ENCODE measurements around the gene DENND10.
A peak's percentile ranks its signal among the peaks of the same experiment; 100 is the strongest.

Gene DENND10

DNA sequence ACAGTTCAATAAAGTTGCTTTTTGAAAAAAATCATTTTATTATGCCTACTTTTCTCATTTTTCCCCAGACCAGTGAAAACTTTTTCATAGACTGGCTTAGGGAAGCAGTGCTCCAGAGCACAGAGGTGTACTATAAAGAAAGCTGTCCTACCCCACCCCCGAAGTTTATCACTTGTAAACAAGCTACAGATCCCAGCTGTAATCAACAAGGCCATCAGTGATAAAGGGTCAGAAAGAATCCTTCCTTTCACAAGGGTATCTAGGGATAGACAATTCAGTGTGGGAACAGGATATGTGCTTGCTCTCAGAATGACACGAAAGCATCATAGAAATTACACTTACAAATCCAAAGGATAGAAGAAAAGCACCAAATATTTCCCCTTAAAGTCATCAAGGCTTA, 70.2 kb downstream of the DENND10 start:
- Histone ChIP-seq H3K9ac (ENCODE audit: low read length) (no peak overlapping the region), H3K27me3 (ENCODE audit: low read length) (no peaks in the 10 kb centered on the region), H4K20me1 (ENCODE audit: low read depth, low read length) (no peaks in the 10 kb centered on the region), H3K9me3 (ENCODE audit: insufficient read depth, low read length) (no peaks in the 10 kb centered on the region), H3F3A (ENCODE audit: insufficient read depth) (peaks cover 6% of the 10 kb centered on the region), H3K9me2 (replicated peaks; ENCODE audit: insufficient read depth, low read length) (no peaks in the 10 kb centered on the region), H3K27ac (ENCODE audit: low read depth, low read length) (no peak overlapping the region), H3K79me2 (ENCODE audit: insufficient read depth, low read length) (peaks cover 44% of the 10 kb centered on the region), H3K36me3 (ENCODE audit: low read length) (peaks cover 14% of the 10 kb centered on the region; the same call in 1 of the 2 replicates), H3K4me2 (ENCODE audit: low read depth, low read length, poor library complexity, severe bottlenecking) (no peak overlapping the region), H3K4me3 (ENCODE audit: insufficient read depth, low read length, poor library complexity, severe bottlenecking) (no peak overlapping the region), H2AFZ (ENCODE audit: low read depth, low read length, severe bottlenecking) (no peak overlapping the region)
- TF ChIP-seq, protein P1, sequence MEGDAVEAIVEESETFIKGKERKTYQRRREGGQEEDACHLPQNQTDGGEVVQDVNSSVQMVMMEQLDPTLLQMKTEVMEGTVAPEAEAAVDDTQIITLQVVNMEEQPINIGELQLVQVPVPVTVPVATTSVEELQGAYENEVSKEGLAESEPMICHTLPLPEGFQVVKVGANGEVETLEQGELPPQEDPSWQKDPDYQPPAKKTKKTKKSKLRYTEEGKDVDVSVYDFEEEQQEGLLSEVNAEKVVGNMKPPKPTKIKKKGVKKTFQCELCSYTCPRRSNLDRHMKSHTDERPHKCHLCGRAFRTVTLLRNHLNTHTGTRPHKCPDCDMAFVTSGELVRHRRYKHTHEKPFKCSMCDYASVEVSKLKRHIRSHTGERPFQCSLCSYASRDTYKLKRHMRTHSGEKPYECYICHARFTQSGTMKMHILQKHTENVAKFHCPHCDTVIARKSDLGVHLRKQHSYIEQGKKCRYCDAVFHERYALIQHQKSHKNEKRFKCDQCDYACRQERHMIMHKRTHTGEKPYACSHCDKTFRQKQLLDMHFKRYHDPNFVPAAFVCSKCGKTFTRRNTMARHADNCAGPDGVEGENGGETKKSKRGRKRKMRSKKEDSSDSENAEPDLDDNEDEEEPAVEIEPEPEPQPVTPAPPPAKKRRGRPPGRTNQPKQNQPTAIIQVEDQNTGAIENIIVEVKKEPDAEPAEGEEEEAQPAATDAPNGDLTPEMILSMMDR (IDR thresholded peaks at IDR 0.05; ENCODE audit: insufficient read depth, low read length, poor library complexity, severe bottlenecking) = no peak
- TF ChIP-seq EZH2phosphoT487 (conservative IDR thresholded peaks at IDR 0.05; ENCODE audit: low read length) = no peak

DNA sequence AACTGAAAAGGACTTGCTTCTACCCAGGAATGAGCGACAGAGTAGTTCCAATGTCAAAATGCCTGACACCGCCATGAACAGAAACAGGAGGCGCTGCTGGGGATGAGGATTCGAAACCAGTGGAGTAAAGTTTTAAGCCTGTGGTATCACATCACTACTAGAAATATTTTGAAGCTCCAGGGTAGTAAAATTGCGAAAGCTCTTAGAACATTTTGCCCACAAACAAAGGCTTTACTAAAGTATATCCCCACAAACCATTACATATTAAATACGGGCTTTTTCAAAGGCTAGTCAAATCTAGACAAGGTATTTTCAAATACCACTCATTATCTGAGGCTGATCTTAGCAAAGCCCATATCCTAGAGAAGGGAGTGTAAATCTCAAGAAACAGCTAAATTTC, 72.3 kb downstream of the DENND10 start:
- H3F3A ChIP-seq (ENCODE audit: insufficient read depth) = no peaks in the 10 kb centered on the region; the same call in 1 of the 2 replicates
- no peaks in the 10 kb centered on the region for H3K9me3 ChIP-seq (ENCODE audit: insufficient read depth, low read length)
- H3K4me3 ChIP-seq (ENCODE audit: insufficient read depth, low read length, poor library complexity, severe bottlenecking) = no peak overlapping the region
- H3K9me2 ChIP-seq (replicated peaks; ENCODE audit: insufficient read depth, low read length) = no peaks in the 10 kb centered on the region
- H3K4me2 ChIP-seq (ENCODE audit: low read depth, low read length, poor library complexity, severe bottlenecking) = no peak overlapping the region
- H3K27ac ChIP-seq (ENCODE audit: low read depth, low read length) = no peak overlapping the region
- H3K36me3 ChIP-seq (ENCODE audit: low read length) = peaks cover 14% of the 10 kb centered on the region; the same call in 1 of the 2 replicates
- peaks cover 44% of the 10 kb centered on the region for H3K79me2 ChIP-seq (ENCODE audit: insufficient read depth, low read length)
- H3K9ac ChIP-seq (ENCODE audit: low read length) = 0 out of 2 replicates have a peak overlapping the region, but pooled peaks have one; percentile 87
- TF ChIP-seq, protein P1 (IDR thresholded peaks at IDR 0.05; ENCODE audit: insufficient read depth, low read length, poor library complexity, severe bottlenecking) = no peak
- no peak for TF ChIP-seq EZH2phosphoT487 (conservative IDR thresholded peaks at IDR 0.05; ENCODE audit: low read length)
- no peaks in the 10 kb centered on the region for H3K27me3 ChIP-seq (ENCODE audit: low read length)
- H2AFZ ChIP-seq (ENCODE audit: low read depth, low read length, severe bottlenecking) = no peak overlapping the region
- no peaks in the 10 kb centered on the region for H4K20me1 ChIP-seq (ENCODE audit: low read depth, low read length)

DNA sequence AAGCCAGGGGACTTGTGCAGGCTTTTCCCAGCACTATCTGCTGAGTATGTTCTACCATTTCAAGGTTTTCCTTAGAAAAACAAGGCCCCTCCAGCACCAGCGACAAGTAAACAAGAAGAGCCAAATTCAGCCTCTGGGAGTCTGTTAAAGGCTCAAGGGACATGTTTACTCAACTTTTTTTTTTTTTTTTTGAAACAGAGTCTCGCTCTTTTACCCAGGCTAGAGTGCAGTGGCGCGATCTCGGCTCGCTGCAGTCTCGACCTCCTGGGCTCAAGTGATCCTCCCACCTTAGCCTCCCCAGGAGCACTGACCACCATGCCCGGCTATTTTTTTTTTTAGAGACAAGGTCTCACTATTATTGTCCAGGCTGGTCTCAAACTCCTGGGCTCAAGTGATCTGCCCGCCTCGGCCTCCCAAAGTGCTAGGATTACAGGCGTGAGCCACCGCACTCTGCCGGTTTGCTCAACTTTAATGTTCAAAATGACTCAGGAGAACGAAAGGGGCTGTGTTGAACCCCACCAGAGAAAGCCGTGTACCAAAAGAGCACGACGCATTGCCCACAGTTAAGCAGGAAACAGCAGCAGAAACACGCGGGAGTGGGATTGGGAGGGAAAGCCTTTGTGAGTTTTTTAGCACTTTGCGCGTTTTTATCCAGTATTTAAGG, 73.9 kb downstream of the DENND10 start:
- Histone ChIP-seq H3K9me2 (replicated peaks; ENCODE audit: insufficient read depth, low read length) (no peaks in the 10 kb centered on the region), H3K9me3 (ENCODE audit: insufficient read depth, low read length) (no peaks in the 10 kb centered on the region), H2AFZ (ENCODE audit: low read depth, low read length, severe bottlenecking) (peak overlapping the region; percentile 88), H3K36me3 (ENCODE audit: low read length) (peaks cover 10% of the 10 kb centered on the region; the same call in 1 of the 2 replicates), H3K79me2 (ENCODE audit: insufficient read depth, low read length) (peaks cover 44% of the 10 kb centered on the region), H3K4me2 (ENCODE audit: low read depth, low read length, poor library complexity, severe bottlenecking) (peak overlapping the region; percentile 94), H3K9ac (ENCODE audit: low read length) (peak overlapping the region; percentile 87), H3K27ac (ENCODE audit: low read depth, low read length) (peak overlapping the region; percentile 71), H3K4me3 (ENCODE audit: insufficient read depth, low read length, poor library complexity, severe bottlenecking) (peak overlapping the region; percentile 91), H4K20me1 (ENCODE audit: low read depth, low read length) (no peaks in the 10 kb centered on the region), H3F3A (ENCODE audit: insufficient read depth) (no peaks in the 10 kb centered on the region; the same call in 1 of the 2 replicates), H3K27me3 (ENCODE audit: low read length) (no peaks in the 10 kb centered on the region)
- TF ChIP-seq, protein P1 (IDR thresholded peaks at IDR 0.05; ENCODE audit: insufficient read depth, low read length, poor library complexity, severe bottlenecking) = no peak
- no peak for TF ChIP-seq EZH2phosphoT487 (conservative IDR thresholded peaks at IDR 0.05; ENCODE audit: low read length)
